ENCODE data around the gene ATP6V1C2. TPM values are rescaled to one million over a fixed set of nuclear protein-coding genes. Genes with fewer than 3 reads are reported as not detected.

ATP6V1C2 gene
- total RNA-seq, 1 donor from 2014 or later: not detected

DNA sequence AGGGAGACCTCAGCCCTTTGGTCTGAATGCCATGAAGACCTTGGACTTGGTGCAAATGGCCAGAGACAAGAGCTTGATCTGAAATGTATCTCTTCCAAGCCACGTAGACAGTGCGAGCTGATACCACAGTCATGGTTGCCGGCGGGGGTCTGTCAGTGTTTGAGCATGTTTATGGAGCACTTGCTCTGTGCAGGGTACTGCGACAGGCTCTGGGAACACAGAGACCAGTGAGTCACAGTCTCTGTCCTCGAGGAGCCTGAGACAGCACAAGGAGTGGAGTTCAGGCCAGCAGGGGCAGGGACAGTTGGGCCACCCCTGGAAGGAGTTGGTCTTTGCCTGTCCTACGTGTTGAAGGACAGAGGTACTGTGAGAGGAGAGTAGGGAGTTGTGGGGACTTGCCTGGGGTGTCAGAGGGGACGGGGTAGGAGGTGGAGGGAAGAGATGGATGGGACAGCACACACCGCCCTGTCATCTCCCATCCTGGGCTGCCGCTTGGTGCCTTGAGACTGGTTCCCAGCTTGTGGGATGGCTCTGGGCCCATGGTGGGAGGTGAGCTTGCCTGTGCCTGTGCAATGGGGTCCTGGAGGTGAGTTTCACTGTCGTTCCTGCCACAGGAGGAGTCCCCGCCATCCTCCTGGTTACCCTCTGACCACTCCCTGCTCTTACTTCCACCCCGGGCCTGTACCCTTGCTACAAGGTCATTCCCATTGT lies 39.5 kb downstream of the ATP6V1C2 start:
- Mint-ChIP-seq H3K4me3 (ENCODE audit: unreplicated experiment) (no peak overlapping the region), H3K4me1 (ENCODE audit: unreplicated experiment) (peaks cover 4% of the 10 kb centered on the region), H3K27ac (ENCODE audit: unreplicated experiment) (no peak overlapping the region), H3K36me3 (ENCODE audit: low read depth, unreplicated experiment) (no peaks in the 10 kb centered on the region), H3K9me3 (ENCODE audit: unreplicated experiment) (no peaks in the 10 kb centered on the region), H3K27me3 (ENCODE audit: unreplicated experiment) (peaks cover 2% of the 10 kb centered on the region)
- TF ChIP-seq, protein P1, sequence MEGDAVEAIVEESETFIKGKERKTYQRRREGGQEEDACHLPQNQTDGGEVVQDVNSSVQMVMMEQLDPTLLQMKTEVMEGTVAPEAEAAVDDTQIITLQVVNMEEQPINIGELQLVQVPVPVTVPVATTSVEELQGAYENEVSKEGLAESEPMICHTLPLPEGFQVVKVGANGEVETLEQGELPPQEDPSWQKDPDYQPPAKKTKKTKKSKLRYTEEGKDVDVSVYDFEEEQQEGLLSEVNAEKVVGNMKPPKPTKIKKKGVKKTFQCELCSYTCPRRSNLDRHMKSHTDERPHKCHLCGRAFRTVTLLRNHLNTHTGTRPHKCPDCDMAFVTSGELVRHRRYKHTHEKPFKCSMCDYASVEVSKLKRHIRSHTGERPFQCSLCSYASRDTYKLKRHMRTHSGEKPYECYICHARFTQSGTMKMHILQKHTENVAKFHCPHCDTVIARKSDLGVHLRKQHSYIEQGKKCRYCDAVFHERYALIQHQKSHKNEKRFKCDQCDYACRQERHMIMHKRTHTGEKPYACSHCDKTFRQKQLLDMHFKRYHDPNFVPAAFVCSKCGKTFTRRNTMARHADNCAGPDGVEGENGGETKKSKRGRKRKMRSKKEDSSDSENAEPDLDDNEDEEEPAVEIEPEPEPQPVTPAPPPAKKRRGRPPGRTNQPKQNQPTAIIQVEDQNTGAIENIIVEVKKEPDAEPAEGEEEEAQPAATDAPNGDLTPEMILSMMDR (IDR thresholded peaks at IDR 0.05; ENCODE audit: unreplicated experiment): no peak
- no peak for DNase-seq (ENCODE audit: low spot score)

DNA sequence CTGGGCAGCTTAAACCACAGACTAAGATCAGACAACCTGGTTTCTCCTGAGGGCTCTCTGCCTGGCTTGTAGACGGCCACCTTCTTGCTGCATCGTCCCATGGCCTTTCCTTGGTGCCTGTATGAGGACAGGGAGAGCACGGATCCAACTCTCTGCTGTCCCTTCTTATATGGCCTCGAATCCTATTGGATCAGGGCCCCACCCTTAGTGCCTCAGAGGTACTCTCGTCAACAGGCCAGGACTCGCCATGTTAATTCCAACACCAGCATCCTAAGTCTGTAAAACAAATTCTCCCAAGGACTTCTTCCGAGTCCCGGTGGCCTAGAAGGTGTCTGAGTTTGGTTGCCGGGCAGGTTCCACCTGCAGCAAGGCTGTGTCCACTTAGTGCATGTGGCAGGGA lies 40.2 kb downstream of the ATP6V1C2 start:
- TF ChIP-seq, protein P1 (IDR thresholded peaks at IDR 0.05; ENCODE audit: unreplicated experiment): no peak
- no peak for DNase-seq (ENCODE audit: low spot score)
- Mint-ChIP-seq H3K9me3 (ENCODE audit: unreplicated experiment) (no peaks in the 10 kb centered on the region), H3K36me3 (ENCODE audit: low read depth, unreplicated experiment) (no peaks in the 10 kb centered on the region), H3K4me1 (ENCODE audit: unreplicated experiment) (peaks cover 4% of the 10 kb centered on the region), H3K27me3 (ENCODE audit: unreplicated experiment) (peaks cover 2% of the 10 kb centered on the region), H3K4me3 (ENCODE audit: unreplicated experiment) (no peak overlapping the region), H3K27ac (ENCODE audit: unreplicated experiment) (no peak overlapping the region)

DNA sequence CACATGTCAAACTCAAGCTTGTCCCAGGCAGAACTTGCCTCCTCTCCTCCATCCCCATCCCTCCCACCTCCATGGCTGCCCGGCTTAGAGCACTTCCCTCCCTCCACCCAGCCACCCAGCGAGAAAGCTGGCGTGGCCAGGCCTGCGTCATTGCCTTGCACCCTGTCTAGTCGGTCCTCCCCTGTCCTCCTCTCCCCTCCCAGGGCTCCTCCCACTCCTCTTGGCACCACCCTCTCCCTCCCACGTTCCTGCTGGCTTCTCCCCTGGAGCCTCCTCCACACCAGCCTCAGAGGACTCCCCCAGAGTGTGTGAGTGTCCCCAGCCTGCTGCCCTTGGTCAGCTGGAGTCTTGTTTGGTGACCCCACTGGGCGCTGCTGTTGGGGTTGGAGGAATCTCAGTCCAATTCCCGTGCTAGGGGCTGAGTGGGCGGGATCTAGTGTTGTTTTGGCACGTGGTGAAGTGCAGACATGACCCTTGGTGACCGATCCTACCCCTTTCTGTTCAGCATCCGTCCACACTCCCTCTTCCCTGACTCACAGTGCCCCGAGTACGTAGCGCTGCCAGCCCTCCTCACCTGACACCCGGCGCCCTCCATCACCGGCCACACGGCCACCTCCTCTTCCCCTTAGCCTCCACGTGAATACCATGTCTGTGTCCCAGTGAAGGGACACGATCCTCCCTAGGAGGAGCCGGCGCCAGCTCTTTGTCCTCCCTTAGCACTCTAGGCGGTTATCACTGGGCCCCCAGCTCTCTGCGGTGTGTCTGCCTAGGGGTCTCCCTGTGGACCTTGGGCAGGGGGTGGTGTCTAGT lies 41.4 kb downstream of the ATP6V1C2 start:
- TF ChIP-seq, protein P1 (IDR thresholded peaks at IDR 0.05; ENCODE audit: unreplicated experiment): no peak
- no peak overlapping the region for H3K4me3 Mint-ChIP-seq (ENCODE audit: unreplicated experiment)
- H3K4me1 Mint-ChIP-seq (ENCODE audit: unreplicated experiment): peaks cover 4% of the 10 kb centered on the region
- H3K36me3 Mint-ChIP-seq (ENCODE audit: low read depth, unreplicated experiment): no peaks in the 10 kb centered on the region
- H3K27me3 Mint-ChIP-seq (ENCODE audit: unreplicated experiment): peaks cover 2% of the 10 kb centered on the region
- H3K9me3 Mint-ChIP-seq (ENCODE audit: unreplicated experiment): no peaks in the 10 kb centered on the region
- DNase-seq (ENCODE audit: low spot score): no peak
- no peak overlapping the region for H3K27ac Mint-ChIP-seq (ENCODE audit: unreplicated experiment)

DNA sequence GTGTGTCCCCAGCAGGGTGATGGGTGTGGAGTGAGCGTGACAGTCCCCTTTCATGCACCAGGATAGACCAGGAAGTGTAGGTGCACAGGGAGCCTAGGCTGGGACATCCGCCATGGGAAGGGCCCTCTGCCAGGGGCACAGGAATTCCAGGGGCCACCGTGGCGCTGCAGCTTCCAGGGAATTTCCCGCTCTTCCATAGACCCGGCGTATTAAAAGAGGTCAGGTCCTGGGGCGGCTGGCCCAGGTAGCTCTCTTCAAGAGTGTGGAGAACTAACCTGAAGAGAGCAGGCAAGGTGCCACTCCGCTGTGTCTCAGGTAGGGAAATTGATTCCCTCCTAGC lies 42.0 kb downstream of the ATP6V1C2 start:
- Mint-ChIP-seq H3K4me1 (ENCODE audit: unreplicated experiment) (peaks cover 4% of the 10 kb centered on the region), H3K36me3 (ENCODE audit: low read depth, unreplicated experiment) (no peaks in the 10 kb centered on the region), H3K27me3 (ENCODE audit: unreplicated experiment) (peaks cover 2% of the 10 kb centered on the region), H3K27ac (ENCODE audit: unreplicated experiment) (no peak overlapping the region), H3K9me3 (ENCODE audit: unreplicated experiment) (no peaks in the 10 kb centered on the region), H3K4me3 (ENCODE audit: unreplicated experiment) (no peak overlapping the region)
- TF ChIP-seq, protein P1 (IDR thresholded peaks at IDR 0.05; ENCODE audit: unreplicated experiment): no peak
- DNase-seq (ENCODE audit: low spot score): no peak
